ENCODE measurements around the gene KRT9. TPM values are rescaled to one million over a fixed set of nuclear protein-coding genes. Genes with fewer than 3 reads are reported as not detected.

The KRT9 gene
- total and polyA plus RNA-seq, 2 experiments from 2014 or later: not detected

GRCh38 chr17:41581366-41582060 is 9.7 kb upstream of the KRT9 start:
- TF ChIP-seq, protein P1, sequence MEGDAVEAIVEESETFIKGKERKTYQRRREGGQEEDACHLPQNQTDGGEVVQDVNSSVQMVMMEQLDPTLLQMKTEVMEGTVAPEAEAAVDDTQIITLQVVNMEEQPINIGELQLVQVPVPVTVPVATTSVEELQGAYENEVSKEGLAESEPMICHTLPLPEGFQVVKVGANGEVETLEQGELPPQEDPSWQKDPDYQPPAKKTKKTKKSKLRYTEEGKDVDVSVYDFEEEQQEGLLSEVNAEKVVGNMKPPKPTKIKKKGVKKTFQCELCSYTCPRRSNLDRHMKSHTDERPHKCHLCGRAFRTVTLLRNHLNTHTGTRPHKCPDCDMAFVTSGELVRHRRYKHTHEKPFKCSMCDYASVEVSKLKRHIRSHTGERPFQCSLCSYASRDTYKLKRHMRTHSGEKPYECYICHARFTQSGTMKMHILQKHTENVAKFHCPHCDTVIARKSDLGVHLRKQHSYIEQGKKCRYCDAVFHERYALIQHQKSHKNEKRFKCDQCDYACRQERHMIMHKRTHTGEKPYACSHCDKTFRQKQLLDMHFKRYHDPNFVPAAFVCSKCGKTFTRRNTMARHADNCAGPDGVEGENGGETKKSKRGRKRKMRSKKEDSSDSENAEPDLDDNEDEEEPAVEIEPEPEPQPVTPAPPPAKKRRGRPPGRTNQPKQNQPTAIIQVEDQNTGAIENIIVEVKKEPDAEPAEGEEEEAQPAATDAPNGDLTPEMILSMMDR (IDR thresholded peaks at IDR 0.05; ENCODE audit: poor library complexity): no peak
- TF ChIP-seq EZH2 (IDR thresholded peaks at IDR 0.05; ENCODE audit: borderline replicate concordance): no peak
- TF ChIP-seq EZH2phosphoT487 (IDR thresholded peaks at IDR 0.05; ENCODE audit: low read depth, severe bottlenecking, unreplicated experiment): no peak
- H3K27ac ChIP-seq: no peak overlapping the region
- DNase-seq (ENCODE audit: low spot score): no peak
- no peaks in the 10 kb centered on the region for H3K9me3 ChIP-seq (ENCODE audit: low read depth)
- H3K4me1 ChIP-seq (ENCODE audit: insufficient read depth): no peaks in the 10 kb centered on the region
- no peak overlapping the region for H3K4me3 ChIP-seq
- WGBS (ENCODE audit: low lambda C conversion rate, missing lambda C conversion rate): 91% methylated on average over 4 of the region's 4 CpGs
- H3K36me3 ChIP-seq (replicated peaks; ENCODE audit: insufficient read depth, low read depth): no peaks in the 10 kb centered on the region
- no peak overlapping the region for H2AFZ ChIP-seq
- H3K27me3 ChIP-seq: no peaks in the 10 kb centered on the region
- H3K4me2 ChIP-seq: no peak overlapping the region
- H4K20me1 ChIP-seq (ENCODE audit: insufficient read depth, poor library complexity, severe bottlenecking): no peaks in the 10 kb centered on the region
- no peaks in the 10 kb centered on the region for H3K79me2 ChIP-seq
- H3K9me2 ChIP-seq (replicated peaks; ENCODE audit: insufficient read depth): no peaks in the 10 kb centered on the region

GRCh38 chr17:41580687-41581365 is 9.0 kb upstream of the KRT9 start:
- WGBS (ENCODE audit: low lambda C conversion rate, missing lambda C conversion rate): 70% methylated on average over 1 of the region's 1 CpG
- Histone ChIP-seq H3K27ac (no peak overlapping the region), H2AFZ (no peak overlapping the region), H3K79me2 (no peaks in the 10 kb centered on the region), H3K4me3 (no peak overlapping the region), H4K20me1 (ENCODE audit: insufficient read depth, poor library complexity, severe bottlenecking) (no peaks in the 10 kb centered on the region), H3K4me1 (ENCODE audit: insufficient read depth) (no peaks in the 10 kb centered on the region), H3K4me2 (no peak overlapping the region), H3K9me2 (replicated peaks; ENCODE audit: insufficient read depth) (no peaks in the 10 kb centered on the region), H3K9me3 (ENCODE audit: low read depth) (no peaks in the 10 kb centered on the region), H3K27me3 (no peaks in the 10 kb centered on the region), H3K36me3 (replicated peaks; ENCODE audit: insufficient read depth, low read depth) (no peaks in the 10 kb centered on the region)
- TF ChIP-seq EZH2phosphoT487 (IDR thresholded peaks at IDR 0.05; ENCODE audit: low read depth, severe bottlenecking, unreplicated experiment) (no peak), EZH2 (IDR thresholded peaks at IDR 0.05; ENCODE audit: borderline replicate concordance) (no peak)
- TF ChIP-seq, protein P1 (IDR thresholded peaks at IDR 0.05; ENCODE audit: poor library complexity): no peak
- no peak for DNase-seq (ENCODE audit: low spot score)

DNA sequence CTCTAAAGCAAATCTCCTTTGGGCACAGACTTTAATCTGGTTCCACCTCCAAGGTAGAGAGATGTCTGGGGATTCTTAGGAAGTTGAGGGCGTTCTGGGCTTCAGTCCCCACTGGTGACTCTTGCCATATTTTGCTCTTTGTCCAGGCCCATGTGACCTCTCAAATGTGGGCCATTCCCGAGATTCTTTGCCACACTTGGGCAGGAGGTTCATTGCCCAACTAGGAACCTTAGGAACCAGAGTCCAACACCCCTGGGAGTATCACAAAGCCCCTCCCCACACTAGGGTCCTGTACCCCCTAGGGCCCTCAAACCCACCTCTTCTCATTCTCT is 8.4 kb upstream of the KRT9 start:
- Histone ChIP-seq H3K27ac (no peak overlapping the region), H3K36me3 (replicated peaks; ENCODE audit: insufficient read depth, low read depth) (no peaks in the 10 kb centered on the region), H3K4me1 (ENCODE audit: insufficient read depth) (no peaks in the 10 kb centered on the region), H3K9me2 (replicated peaks; ENCODE audit: insufficient read depth) (no peaks in the 10 kb centered on the region), H3K4me2 (no peak overlapping the region), H4K20me1 (ENCODE audit: insufficient read depth, poor library complexity, severe bottlenecking) (no peaks in the 10 kb centered on the region), H3K27me3 (no peaks in the 10 kb centered on the region), H3K9me3 (ENCODE audit: low read depth) (no peaks in the 10 kb centered on the region), H3K4me3 (no peak overlapping the region), H3K79me2 (no peaks in the 10 kb centered on the region), H2AFZ (no peak overlapping the region)
- no peak for DNase-seq (ENCODE audit: low spot score)
- TF ChIP-seq, protein P1 (IDR thresholded peaks at IDR 0.05; ENCODE audit: poor library complexity): no peak
- TF ChIP-seq EZH2phosphoT487 (IDR thresholded peaks at IDR 0.05; ENCODE audit: low read depth, severe bottlenecking, unreplicated experiment) (no peak), EZH2 (IDR thresholded peaks at IDR 0.05; ENCODE audit: borderline replicate concordance) (no peak)
- WGBS (ENCODE audit: low lambda C conversion rate, missing lambda C conversion rate): 92% methylated on average over 2 of the region's 2 CpGs

All from hepatocyte (in vitro differentiated cells).